ENCODE measurements around the gene TOGARAM1.

DNA sequence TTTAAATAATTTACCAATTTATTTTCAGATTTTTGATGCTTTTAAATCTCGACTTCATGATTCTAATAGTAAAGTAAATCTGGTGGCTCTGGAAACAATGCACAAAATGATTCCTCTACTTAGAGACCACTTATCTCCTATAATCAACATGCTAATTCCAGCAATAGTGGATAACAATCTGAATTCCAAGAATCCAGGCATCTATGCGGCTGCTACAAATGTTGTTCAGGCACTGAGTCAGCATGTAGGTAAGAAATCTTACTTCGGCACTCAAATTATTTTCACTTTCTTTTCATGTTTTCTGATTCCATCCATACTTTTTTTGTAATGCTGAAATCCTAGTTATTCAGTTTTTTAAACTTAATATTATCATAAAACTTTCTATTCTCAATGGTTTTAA lies 106.4 kb downstream of the TOGARAM1 start:
- TF ChIP-seq CTCF (IDR thresholded peaks at IDR 0.05) (no peak), USF2 (IDR thresholded peaks at IDR 0.05; ENCODE audit: borderline replicate concordance, low read depth, low read length) (no peak), RFX5 (IDR thresholded peaks at IDR 0.05; ENCODE audit: low read length) (no peak), RCOR1 (IDR thresholded peaks at IDR 0.05; ENCODE audit: low read length) (no peak), CHD2 (IDR thresholded peaks at IDR 0.05; ENCODE audit: low read length, partially characterized antibody) (no peak), NFIC (IDR thresholded peaks at IDR 0.05; ENCODE audit: borderline replicate concordance) (no peak), POLR2AphosphoS5 (IDR thresholded peaks at IDR 0.05; ENCODE audit: low read depth, low read length) (no peak), ELF1 (IDR thresholded peaks at IDR 0.05) (no peak), EP300 (IDR thresholded peaks at IDR 0.05; ENCODE audit: borderline replicate concordance in 1 of 2, low read depth in 1 of 2, low read length in 1 of 2) (no peak), TCF12 (IDR thresholded peaks at IDR 0.05) (no peak), GABPA (IDR thresholded peaks at IDR 0.05; ENCODE audit: low read depth) (no peak), FOXM1 (IDR thresholded peaks at IDR 0.05; ENCODE audit: low read depth) (no peak)
